SK-N-SH treated with all-trans-retinoic acid at 6 μM for 48 hours (cell line): ENCODE measurements around the gene CD38.

Experiments used
- ATAC-seq: fragments of 200-7000 bp; cut with Tn5 transposase; 3 replicates; pipeline ENCODE4 v1.9.1; 2020; ENCODE audit warnings: mild to moderate bottlenecking, moderate library complexity
- ARNTL ChIP-seq: fragments of 450-650 bp; formaldehyde crosslinking; IDR thresholded peaks from 2 replicates; pipeline ENCODE4 v1.5.0; 2020; ENCODE audit warnings: low read depth, mild to moderate bottlenecking, moderate library complexity, borderline replicate concordance
- BACH2 ChIP-seq: fragments of 250-450 bp; sonication (Bioruptor Pico); IDR thresholded peaks from 2 replicates; pipeline ENCODE4 v1.9.0; 2021; ENCODE audit warnings: mild to moderate bottlenecking, borderline replicate concordance
- CREB5 ChIP-seq: fragments of 250-450 bp; sonication (Bioruptor Pico); IDR thresholded peaks from 2 replicates; pipeline ENCODE4 v1.5.1; 2020; ENCODE audit warnings: low read depth, mild to moderate bottlenecking, moderate library complexity
- CSDC2 ChIP-seq: fragments of 250-450 bp; sonication (Bioruptor Pico); IDR thresholded peaks from 2 replicates; pipeline ENCODE4 v1.5.0; 2020; ENCODE audit warnings: mild to moderate bottlenecking, moderate library complexity
- CSRNP3 ChIP-seq: fragments of 250-450 bp; sonication (Bioruptor Pico); IDR thresholded peaks from 2 replicates; pipeline ENCODE4 v1.5.1; 2021; ENCODE audit warnings: mild to moderate bottlenecking, moderate library complexity
- ESRRG ChIP-seq: fragments of 250-450 bp; sonication (Bioruptor Pico); IDR thresholded peaks from 2 replicates; pipeline ENCODE4 v1.6.1; 2021; ENCODE audit warnings: mild to moderate bottlenecking
- OSR1 ChIP-seq: fragments of 250-450 bp; sonication (Bioruptor Pico); IDR thresholded peaks from 2 replicates; pipeline ENCODE4 v1.8.0; 2022; ENCODE audit warnings: moderate library complexity, mild to moderate bottlenecking, inconsistent platforms
- PATZ1 ChIP-seq: fragments of 250-450 bp; sonication (Bioruptor Pico); IDR thresholded peaks from 2 replicates; pipeline ENCODE4 v1.8.0; 2020; ENCODE audit warnings: mild to moderate bottlenecking, moderate library complexity, borderline replicate concordance
- POU6F1 ChIP-seq: fragments of 250-450 bp; sonication (Bioruptor Pico); IDR thresholded peaks from 2 replicates; pipeline ENCODE4 v1.8.0; 2021; ENCODE audit warnings: low read depth, mild to moderate bottlenecking, moderate library complexity, borderline replicate concordance
- PPARA ChIP-seq: fragments of 250-450 bp; sonication (Bioruptor Pico); IDR thresholded peaks from 2 replicates; pipeline ENCODE4 v1.5.0; 2020; ENCODE audit warnings: mild to moderate bottlenecking, borderline replicate concordance
- RARB ChIP-seq: fragments of 250-450 bp; sonication (Bioruptor Pico); IDR thresholded peaks from 2 replicates; pipeline ENCODE4 v1.8.0; 2021; ENCODE audit warnings: mild to moderate bottlenecking, moderate library complexity
- SNAI2 ChIP-seq: fragments of 250-450 bp; sonication (Bioruptor Pico); IDR thresholded peaks from 2 replicates; pipeline ENCODE4 v1.5.0; 2020; ENCODE audit warnings: mild to moderate bottlenecking, moderate library complexity
- TCF4 ChIP-seq: fragments of 250-450 bp; sonication (Bioruptor Pico); IDR thresholded peaks from 2 replicates; pipeline ENCODE4 v1.8.0; 2021; ENCODE audit warnings: mild to moderate bottlenecking, moderate library complexity, borderline replicate concordance
- TOX ChIP-seq: fragments of 250-450 bp; sonication (Bioruptor Pico); IDR thresholded peaks from 2 replicates; pipeline ENCODE4 v1.8.0; 2021; ENCODE audit warnings: mild to moderate bottlenecking, moderate library complexity, borderline replicate concordance
- TSHZ2 ChIP-seq: fragments of 250-450 bp; sonication (Bioruptor Pico); IDR thresholded peaks from 2 replicates; pipeline ENCODE4 v1.5.0; 2020; ENCODE audit warnings: mild to moderate bottlenecking, moderate library complexity
- ZC3H10 ChIP-seq: fragments of 250-450 bp; sonication (Bioruptor Pico); IDR thresholded peaks from 2 replicates; pipeline ENCODE4 v1.5.1; 2021; ENCODE audit warnings: mild to moderate bottlenecking, moderate library complexity
- ZFP30 ChIP-seq: fragments of 450-650 bp; formaldehyde crosslinking; IDR thresholded peaks from 2 replicates; pipeline ENCODE4 v1.5.0; 2022; ENCODE audit warnings: mild to moderate bottlenecking, moderate library complexity
- ZNF565 ChIP-seq: fragments of 450-650 bp; formaldehyde crosslinking; conservative IDR thresholded peaks from 2 replicates; pipeline ENCODE4 v1.5.0; 2020; ENCODE audit warnings: low read depth, mild to moderate bottlenecking, moderate library complexity
- ZNF8 ChIP-seq: fragments of 450-650 bp; formaldehyde crosslinking; IDR thresholded peaks from 2 replicates; pipeline ENCODE4 v1.5.0; 2020; ENCODE audit warnings: mild to moderate bottlenecking, moderate library complexity

CD38 gene

GRCh38 chr4:15885422-15885821 is 107.3 kb downstream of the CD38 start:
- no peak for TF ChIP-seq CSRNP3
- no peak for TF ChIP-seq ZNF565
- no peak for TF ChIP-seq RARB (CRISPR knock-in tag)
- no peak for TF ChIP-seq SNAI2
- TF ChIP-seq ZNF8 (CRISPR knock-in tag) = no peak
- no peak for TF ChIP-seq BACH2 (CRISPR knock-in tag)
- TF ChIP-seq ARNTL = no peak
- no peak for TF ChIP-seq PPARA (CRISPR knock-in tag)
- TF ChIP-seq POU6F1 (CRISPR knock-in tag) = no peak
- no peak for TF ChIP-seq OSR1
- ATAC-seq = no peak

GRCh38 chr4:15888515-15888914 is 110.4 kb downstream of the CD38 start:
- ATAC-seq = no peak
- no peak for TF ChIP-seq TSHZ2 (CRISPR knock-in tag)
- no peak for TF ChIP-seq CSDC2
- no peak for TF ChIP-seq POU6F1 (CRISPR knock-in tag)
- TF ChIP-seq RARB (CRISPR knock-in tag) = no peak

- no peak for ATAC-seq
- TF ChIP-seq TOX (CRISPR knock-in tag) (no peak), CREB5 (no peak), BACH2 (CRISPR knock-in tag) (no peak), ZC3H10 (no peak), TCF4 (no peak), SNAI2 (no peak), ARNTL (no peak), ZNF565 (no peak), ESRRG (CRISPR knock-in tag) (no peak), ZNF8 (CRISPR knock-in tag) (no peak), PATZ1 (CRISPR knock-in tag) (no peak), PPARA (CRISPR knock-in tag) (no peak), ZFP30 (CRISPR knock-in tag) (no peak), RARB (CRISPR knock-in tag) (no peak), OSR1 (no peak), POU6F1 (CRISPR knock-in tag) (no peak)
- TF ChIP-seq, all 23 proteins: peak for 0
Measured at GRCh38 chr4:15890246-15890829, 112.2 kb downstream of the CD38 start.
